ENCODE results near the gene DSN1.
"Not testable (repeated sequence)": the region's sequence is repeated elsewhere in the genome, so short reads cannot be mapped to it uniquely, and the experiment has no call there.

Gene DSN1, protein sequence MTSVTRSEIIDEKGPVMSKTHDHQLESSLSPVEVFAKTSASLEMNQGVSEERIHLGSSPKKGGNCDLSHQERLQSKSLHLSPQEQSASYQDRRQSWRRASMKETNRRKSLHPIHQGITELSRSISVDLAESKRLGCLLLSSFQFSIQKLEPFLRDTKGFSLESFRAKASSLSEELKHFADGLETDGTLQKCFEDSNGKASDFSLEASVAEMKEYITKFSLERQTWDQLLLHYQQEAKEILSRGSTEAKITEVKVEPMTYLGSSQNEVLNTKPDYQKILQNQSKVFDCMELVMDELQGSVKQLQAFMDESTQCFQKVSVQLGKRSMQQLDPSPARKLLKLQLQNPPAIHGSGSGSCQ

DNA sequence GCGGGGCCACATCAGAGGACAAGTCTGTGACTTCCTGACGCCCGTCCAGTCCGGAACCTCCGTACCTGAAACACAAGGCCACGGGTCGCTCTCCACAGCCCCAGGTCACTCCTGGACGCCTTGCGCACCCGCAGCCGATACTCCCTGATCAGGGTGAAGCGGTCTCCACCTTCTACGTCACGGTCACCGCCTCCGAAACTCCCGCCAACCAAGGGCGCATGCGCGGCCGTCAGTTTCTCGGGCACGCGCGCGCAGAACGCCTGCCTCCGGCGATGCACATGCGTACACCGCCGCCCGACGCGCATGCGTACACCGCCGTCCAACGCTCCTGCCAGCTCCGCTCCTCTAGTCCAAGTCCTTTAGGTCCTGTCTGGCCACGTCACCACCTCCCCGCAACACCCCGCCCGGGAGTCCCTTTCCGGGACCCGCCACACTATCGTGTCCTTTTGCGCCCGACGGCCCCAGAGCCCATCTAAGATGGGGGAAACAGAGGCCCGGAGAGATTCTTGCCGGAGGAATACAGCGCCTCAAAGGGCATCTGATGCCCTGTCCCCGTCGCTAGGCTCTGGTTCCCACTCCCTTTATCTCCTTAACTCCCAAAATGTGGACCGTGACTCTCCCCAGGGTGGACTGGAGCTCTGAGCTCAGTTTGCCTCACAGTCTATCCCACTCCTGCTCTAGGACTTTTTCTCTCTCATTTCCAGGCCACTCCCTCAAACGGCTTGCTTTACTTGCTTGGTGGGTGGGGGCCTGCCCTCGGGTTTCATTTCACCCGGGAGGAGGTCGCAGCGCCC is at the start of gene DSN1:
TSS of gene DSN1 (minus strand) at position 167 of the 794 bp plus-strand sequence. CDS start 2,305 bp downstream, outside the sequence.
- DNase-seq (ENCODE audit: low spot score): peak; percentile 99

DNA sequence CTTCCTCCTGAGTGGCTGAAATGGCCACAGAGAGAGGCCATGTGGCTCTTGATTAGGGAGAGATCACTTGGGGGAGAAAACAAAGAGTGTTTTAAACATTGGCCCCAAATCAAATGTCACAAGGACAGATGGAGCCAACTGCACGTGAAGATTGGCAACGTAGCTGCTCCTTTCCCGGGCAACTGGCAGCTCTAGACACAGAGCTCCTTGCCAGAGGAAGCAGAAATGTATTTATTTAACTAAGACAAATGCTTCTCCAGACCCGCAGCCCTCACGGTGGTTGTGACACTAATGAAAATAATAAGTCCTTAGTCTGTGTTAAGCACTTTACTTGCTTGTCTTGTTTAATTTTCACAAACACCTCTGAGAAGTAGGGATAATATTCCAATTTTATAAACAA is 49.6 kb upstream of the DSN1 start:
- DNase-seq (ENCODE audit: low spot score): no peak

DNA sequence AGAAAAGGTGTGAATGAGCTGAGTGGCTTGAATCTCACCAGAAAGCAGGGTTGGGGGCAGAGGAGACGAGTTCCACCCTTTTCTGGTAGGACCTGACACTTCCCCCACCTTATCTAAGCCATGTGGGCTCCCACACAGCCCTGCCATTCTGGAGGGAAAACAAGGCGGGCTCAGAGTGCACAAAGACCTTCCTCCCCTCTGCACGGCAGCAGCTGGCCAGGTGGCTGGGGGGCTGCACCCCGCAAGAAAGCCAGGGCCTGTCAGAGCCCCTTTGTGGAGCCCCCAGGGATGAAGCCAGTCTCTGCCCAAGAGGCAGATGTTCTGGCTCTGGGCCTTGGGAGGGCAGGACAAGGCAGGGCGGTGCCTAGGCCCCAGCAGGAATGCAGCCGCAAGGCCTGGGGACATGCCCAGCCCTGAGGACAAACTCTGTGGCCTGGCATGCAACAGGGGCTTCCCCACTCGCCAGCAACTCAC is 48.4 kb upstream of the DSN1 start:
- no peak for DNase-seq (ENCODE audit: low spot score)

DNA sequence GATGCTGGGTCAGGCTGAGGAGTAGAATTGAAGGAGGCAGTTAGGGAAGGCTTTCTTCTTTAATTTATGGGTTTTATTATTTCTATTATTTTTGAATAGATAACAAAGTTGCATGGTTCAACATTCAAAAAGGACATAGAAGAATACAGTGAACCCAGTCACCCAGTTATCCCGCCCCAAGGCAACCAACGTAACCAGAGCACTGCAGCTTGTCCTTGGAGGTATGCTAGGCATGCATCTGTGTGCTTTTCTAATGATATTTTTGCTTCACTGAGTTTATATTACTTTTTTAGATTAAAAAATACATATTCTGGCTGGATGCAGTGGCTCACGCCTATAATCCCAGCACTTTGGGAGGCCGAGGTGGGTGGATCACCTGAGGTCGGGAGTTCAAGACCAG is 47.4 kb upstream of the DSN1 start:
- no peak for DNase-seq (ENCODE audit: low spot score)

DNA sequence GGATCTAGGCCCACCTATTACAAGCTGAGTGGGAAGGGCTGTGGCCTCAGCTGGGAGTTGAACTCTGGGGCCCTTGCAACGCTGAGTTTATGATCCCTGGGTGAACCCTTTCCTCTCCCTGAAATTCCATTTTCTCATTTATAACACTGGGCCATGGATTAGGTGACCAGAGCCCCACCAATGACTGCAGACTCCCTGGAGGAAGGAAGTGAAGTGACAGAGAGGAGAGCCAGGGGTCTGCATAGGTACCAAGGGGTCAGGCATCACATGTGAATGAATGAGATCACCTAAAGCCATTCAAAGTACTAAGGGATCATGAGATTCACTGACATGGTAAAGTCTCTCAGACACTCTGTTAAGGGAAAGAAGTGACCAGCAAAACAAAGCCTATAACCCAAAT is 46.5 kb upstream of the DSN1 start:
- DNase-seq (ENCODE audit: low spot score): no peak

DNA sequence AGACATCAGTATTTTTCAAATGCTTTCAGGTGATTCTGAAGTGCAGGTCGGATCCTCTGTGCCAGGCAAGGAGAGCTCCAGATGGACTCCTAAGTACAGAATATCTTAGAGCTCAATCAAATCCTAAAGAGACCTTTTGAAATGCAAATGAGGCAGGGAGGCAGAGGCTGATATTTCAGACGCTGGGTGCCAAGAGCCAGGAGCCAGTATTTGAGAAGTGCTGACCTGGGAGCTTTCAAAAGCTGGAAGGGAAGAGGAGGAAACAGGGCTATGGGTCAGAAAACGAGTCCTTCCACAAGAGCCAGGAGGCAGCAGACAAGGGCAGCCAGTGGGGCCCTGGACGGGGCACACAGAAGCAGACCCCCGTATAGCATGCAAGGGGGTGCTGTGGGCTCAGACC is 46.1 kb upstream of the DSN1 start:
- no peak for DNase-seq (ENCODE audit: low spot score)

DNA sequence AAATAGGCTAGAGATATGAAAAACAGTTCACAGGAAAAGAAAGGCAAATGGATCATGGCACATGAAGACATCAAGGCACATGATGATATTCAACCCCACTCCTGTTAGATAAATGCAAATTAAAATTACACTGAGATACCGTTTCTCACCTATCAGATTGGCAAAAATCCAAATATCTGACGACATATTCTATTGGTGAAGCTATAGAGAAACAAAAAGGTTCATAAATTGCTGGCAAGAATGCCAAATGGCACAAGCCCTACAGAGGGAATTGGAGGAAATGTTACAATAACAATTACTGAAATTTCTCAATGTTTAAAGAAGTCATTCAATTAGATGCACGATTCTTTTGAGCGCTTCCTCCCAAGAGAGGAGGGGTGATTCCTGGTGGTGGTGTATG is 45.3 kb upstream of the DSN1 start:
- no peak for DNase-seq (ENCODE audit: low spot score)

DNA sequence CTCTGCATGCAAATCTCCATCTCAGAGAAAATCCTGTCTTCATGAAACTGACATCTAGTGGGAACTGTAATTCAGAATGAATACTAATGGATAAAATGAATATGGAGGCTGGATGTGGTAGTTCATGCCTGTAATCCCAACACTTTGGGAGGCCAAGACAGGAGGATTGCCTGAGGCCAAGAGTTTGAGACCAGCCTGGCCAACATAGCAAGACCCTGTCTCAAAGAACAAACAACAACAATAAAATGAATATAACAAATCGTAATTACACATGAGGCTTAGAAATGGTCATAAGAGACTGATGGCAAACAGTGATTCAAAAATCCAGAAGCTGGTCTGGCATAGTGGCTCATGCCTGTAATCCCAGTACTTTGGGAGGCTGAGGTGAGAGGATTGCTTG is 44.6 kb upstream of the DSN1 start:
- DNase-seq (ENCODE audit: low spot score): no peak

DNA sequence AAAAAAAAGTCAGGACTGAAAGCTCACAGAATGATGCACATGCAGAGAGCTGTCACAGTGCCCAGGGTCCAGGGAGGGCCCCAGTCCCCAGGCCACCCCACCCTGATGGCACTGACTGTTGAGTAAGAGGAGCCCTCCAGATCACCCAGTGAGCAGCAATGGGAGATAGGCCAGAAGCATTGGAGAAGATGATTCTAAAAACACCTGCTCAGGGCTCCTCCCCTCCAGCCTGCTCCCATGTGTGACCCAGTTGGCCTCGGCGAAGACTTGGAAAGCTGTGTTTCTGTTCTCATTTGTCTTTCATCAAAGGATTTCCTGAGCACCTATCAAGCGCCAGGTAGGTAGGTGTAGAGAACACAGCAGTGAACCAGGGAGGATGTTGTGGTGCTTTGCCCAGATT is 43.9 kb upstream of the DSN1 start:
- DNase-seq (ENCODE audit: low spot score): no peak

DNA sequence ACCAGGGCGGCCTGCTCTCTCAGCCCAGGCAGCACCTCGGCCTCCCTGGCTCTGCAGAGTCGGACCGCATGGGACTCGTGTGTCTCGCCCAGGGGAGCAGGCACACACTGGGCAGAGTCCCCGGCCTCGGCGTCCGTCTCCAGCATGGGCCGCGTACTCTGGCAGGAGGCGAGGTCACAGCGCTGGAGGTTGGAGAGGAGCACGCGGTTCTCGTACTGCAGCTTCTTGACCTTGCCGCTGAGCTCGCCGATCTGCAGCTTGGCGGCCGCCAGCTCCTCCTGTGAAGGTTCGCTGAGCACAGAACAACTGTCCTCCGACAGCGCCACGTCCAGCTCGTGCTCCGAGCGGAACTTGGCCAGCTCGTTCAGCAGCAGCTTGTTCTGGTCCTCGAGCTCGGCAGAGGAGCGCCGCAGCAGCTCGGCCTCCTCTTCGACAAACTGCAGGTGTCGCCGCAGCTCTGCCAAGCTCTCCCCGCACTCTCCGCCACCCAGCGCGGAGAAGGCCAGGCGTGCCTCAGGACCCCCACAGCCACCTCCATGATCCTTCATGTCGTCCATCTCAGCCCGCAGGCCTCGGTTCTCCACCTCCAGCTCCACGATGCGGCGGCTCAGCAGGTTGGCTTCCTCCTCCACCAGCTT is 42.0 kb upstream of the DSN1 start:
- DNase-seq (ENCODE audit: low spot score): no peak

DNA sequence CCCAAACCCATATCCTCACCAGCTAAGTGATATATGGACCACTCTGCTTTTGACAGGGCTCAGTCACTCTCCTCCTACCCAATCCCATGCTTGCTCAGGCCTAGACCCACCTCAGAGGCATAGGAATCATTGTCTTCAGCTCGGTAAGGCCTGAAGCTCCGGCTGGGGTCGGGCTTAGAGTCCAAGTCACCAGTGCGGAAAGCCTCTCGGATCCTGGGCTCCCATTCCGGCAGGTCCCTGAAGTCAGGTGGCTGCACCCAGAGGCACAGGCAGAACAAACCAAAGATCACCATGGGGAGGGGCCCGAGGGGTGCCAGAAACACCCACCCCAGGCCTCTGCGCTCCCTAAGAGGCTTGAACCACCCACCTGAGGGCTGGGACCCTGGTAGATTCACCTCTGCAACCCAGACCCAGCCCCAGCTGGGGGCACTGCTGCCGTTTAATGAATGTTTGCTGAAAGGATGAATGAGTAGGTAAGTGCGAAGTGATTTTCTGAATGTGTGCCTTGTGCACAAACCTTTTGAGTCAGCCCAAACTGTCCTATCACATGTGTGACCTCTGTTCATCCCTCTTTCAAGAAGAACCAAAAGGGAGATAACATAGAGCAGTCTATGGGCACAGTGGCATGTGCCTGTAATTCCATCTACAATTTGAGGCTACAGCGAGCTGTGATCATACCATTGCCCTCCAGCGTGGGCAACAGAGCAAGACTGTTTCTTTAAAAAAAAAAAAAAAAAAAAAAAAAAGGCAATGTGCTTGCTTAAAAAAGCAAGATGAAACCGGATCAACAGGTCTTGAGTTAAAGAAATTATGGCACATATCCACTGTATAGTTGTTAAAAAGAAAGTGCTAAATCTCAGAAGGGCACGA is 39.3 kb upstream of the DSN1 start:
- no peak for DNase-seq (ENCODE audit: low spot score)

DNA sequence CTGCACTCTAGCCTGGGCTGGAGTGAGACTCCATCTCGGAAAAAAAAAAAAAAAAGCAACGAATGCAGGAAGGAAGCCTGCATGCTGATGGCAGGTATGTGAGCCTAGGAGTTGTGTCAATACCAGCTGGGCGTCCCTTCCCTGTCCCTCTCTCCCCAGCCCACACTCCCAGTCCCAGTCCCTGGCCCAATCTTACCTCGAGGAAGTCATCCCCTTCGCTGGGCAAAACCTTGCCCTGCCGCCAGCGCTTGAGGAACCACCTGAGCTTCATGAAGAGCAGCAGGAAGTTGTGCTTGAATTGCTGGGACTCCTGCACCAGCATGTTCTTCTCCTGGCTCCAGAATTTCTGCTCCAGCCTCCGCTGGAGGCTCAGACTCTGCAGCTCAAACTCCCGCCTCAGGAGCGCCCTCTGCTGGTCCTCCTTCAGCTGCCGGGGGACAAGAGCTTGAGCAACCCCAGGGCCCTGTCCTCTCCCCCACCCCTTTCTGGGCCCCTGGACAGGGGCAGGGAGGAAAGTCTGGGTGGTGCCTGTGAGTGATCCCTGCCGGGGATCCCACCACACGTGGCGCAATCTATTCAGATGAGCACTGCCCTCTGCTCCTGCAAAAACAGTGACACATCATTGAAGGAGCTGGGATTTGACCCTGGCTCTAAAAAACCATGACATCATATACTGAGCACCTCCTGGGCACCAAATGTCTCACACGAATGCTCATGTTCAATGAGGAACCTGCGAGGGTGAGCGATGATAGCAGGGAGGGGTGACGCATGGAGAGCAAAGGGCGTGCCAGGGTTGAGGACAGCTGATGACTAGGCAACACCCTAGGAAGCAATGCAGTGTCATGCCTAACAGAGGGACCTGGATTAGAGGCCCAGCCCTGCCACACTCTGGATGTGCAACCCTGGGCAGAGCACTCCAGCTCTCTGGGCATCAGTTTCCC is 35.0 kb upstream of the DSN1 start:
- DNase-seq (ENCODE audit: low spot score): peak; percentile 56

DNA sequence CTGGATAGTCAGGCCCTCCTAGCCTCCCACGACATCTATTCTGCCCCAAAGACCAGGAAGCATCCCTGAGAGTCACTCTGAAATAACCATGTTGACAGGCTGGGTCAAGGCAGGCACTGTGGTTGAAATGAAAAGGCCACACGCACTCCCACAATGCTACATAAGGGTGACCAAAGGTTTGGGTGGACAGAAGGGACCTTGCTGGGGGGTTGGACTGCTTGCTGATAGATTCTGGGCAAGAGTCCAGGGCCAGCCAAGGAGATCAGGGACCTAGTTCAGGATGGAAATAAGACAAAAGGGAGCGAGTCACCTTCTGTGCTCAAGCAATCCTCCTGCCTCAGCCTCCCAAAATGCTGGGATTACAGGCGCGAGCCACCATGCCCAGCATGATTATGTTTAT is 32.5 kb upstream of the DSN1 start:
- DNase-seq (ENCODE audit: low spot score): no peak

DNA sequence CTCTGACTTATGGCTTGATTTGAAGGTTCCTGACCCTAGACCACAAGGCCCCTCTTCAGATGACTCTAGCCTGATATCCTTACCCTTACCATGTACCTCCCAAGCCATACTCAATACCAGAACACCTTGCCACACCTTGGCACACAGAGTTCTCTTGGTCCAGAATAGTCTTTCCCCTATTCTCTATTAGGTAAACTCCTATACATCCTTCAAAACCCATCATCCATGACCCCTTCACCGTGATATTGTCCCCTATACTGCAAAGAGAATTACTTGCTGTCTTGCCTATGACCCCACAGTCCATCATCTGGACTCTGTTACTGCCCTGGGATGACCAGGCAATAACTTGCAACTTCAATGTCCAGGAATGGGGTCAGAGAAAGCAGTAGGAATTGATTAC is 31.8 kb upstream of the DSN1 start:
- DNase-seq (ENCODE audit: low spot score): no peak

DNA sequence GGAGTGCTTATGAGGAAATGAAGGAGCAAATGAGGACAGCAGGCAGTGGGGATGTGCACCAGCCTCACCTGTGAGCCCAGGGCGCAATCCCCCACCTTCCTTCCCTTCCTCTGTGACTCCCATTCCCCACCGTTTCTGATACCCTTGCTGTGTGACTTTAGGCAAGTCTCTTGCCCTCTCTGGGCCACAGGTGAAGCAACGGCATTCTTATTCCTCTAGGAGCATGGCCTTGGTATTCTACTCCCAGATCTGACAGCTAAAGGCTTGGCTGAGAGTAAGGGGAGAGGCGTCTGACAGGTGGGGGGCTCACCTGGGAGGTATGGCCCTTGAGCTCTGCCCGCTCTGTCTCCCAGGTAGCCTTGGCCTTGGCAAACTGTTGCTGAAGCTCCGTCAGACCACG is 30.9 kb upstream of the DSN1 start:
- DNase-seq (ENCODE audit: low spot score): no peak

DNA sequence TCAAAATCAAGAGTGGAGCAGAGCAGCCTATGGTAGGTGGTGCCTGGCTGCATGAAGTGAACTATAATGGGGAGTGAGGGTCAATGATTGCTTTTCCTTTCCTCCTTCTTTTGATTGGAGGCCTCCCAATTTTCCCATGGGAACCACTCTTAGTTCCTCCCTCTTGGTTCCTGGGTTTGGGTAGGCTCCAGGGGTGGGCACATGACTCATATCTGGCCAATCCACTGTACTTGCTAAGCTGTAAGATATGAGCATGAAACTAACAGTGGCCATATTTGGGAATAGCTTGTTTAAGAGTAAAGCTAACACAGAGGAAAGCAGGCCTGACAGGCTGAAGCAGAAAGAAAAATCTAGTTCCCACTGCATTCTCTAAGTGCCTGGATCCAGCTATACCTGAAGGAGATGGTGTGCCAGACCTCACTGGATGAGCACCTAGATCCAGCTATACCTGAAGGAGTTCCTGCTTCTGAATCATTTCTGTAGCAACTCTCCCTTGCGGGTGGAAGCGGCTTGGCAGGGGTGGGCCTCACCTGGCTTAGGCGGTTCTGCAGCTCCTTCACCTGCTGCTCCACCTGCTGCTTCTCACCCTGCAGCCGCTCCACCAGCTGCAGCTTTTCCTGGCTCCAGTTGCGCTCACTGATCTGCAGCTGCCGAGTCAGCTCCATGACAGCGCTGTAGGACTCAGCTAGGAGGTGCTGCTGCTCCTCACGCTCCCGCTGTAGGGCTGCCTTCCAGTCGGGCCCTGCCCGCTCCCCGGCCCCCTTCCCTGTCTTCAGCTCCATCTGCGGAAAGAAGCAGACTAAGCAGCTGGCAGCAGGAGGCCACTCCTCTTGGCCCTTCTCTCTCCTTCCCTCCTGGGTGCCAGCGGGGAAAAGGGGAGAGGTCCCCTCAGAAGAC is 29.0 kb upstream of the DSN1 start:
- DNase-seq (ENCODE audit: low spot score): peak; percentile 18

DNA sequence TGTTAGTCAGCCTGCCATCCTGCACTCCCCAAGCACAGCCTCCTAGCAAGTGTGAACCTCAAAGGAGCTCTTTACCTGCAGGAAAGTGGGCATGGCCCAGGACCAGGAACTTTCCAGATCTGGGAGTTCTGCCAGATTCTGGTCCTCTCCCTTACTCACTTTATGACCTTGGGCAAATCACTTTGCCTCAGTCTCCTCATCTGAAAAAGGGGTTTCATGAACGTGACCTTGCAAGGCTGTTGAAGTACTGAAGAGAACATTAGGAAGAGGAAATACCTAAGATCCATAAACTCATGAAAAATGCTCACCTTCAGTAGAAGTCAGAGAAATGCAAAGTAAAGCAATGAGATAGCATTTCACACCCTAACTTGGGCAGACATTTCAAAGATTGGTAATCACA is 26.8 kb upstream of the DSN1 start:
- DNase-seq (ENCODE audit: low spot score): no peak

DNA sequence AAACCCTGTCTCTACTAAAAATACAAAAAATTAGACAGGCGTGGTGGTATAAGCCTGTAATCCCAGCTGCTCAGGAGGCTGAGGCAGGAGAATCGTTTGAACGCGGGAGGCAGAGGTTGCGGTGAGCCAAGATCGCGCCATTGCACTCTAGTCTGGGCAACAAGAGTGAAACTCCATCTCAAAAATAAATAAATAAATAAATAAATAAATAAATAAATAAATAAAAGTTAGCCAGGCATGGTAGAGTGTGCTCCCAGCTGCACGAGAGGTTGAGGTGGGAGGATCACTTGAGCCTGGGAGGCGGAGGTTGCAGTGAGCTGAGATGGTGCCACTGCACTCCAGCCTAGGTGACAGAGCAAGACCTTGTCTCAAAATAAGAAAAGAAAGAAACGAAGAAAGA is 25.8 kb upstream of the DSN1 start:
- not testable (repeated sequence) for DNase-seq (ENCODE audit: low spot score)

DNA sequence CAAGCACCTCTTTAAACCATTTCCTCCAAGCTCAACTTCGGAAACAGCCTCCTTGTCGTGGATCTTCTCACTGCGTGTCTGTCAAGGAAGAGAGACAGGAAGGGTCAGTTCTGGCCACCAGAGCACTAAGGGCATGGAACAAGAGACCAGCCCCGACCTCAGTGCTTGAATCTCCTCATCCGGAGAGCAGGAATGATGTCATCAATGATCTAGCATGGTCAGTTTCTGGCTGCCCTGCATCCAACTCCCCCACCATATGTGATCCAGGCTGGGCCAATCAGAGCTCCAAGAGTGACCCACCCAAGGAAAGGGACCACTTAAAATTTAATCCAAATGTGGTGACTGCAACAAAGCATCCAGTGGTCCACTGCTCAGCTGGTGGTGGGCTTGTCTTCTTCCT is 23.3 kb upstream of the DSN1 start:
- no peak for DNase-seq (ENCODE audit: low spot score)

DNA sequence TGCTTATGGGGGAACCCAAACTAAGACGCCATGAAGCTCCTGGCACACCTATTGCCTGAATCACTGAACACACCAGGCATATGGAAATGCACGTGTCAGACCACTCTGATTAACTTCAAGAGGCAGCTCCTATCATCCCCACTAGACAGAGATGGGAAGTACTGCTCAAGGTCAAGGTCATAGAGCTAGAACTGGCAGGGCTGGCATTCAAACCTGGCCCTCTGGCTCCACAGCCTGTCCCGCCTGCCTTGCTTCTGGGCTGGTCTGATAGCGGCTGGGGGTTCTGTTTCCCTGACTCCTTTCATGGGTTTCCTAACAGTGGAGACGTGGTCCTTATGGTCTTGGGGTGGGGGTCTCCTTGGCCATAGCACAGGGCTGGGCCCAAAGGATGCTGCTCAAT is 22.6 kb upstream of the DSN1 start:
- no peak for DNase-seq (ENCODE audit: low spot score)
